Inflammatory macrophage treated with lipopolysaccharide for 4 hours (primary cell): ENCODE data around the gene RAPGEF2.
"Not testable (repeated sequence)": the region's sequence is repeated elsewhere in the genome, so short reads cannot be mapped to it uniquely, and the experiment has no call there.

Experiments used
- DNase-seq: peaks from one replicate; pipeline ENCODE4 v3.0.0-alpha.2; 2020

Gene RAPGEF2

DNA sequence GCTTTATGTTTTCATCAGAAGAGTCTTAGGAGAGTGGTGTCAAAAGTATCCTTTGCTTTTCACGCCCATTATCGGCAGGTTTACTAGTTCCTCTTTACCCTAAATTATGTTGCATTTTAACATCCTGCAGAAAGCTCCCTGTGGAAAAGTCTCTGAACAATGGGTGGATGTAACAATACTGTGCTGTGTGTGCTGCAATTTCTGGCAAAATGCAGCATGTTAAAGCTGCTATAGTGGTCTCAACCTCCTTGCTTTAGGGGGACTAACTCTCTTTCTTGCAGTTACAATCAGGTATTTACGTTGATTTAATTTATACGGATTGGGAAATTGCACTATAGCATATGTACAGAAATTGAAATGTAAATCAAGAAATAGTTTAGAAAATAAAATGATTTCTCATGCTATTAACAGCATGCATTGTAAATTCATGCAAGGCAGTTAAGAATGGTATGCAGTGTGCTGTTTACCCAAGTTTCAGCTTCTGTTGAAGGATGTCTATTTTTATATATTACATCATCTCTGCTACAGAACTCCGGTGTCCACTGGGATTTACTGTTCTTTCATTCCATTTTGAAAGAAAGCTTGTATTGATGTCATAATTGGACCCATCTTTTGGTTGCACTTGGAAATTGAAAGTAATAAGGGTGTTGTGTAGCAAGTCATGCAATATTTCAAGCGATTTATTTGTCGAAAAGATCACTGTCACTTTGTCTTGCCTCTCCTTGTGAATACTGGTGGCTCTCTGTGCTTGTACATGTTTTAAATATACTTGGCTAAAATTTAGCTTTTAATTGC lies 145.7 kb downstream of the RAPGEF2 start:
- peak; percentile 56 for DNase-seq

DNA sequence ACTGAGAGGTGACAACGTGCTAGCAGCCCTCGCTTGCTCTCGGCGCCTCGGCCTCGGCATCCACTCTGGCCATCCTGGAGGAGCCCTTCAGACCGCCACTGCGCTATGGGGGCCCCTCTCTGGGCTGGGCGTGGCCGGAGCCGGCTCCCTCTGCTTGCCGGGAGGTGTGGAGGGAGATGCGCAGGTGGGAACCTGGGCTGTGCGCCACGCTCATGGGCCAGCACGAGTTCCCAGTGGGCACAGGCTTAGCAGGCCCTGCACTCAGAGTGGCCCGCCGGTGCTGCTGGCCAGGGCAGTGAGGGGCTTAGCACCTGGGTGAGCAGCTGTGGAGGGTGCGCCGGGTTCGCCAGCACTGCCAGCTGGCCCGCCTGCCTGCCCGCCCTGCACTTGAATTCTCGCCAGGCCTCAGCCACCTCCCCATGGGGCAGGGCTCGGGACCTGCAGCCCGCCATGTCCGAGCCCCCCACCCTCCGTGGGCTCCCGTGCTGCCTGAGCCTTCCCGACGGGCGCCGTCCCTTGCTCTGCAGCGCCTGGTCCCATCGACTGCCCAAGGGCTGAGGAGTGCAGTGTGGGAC lies 148.0 kb downstream of the RAPGEF2 start:
- DNase-seq: no peak

DNA sequence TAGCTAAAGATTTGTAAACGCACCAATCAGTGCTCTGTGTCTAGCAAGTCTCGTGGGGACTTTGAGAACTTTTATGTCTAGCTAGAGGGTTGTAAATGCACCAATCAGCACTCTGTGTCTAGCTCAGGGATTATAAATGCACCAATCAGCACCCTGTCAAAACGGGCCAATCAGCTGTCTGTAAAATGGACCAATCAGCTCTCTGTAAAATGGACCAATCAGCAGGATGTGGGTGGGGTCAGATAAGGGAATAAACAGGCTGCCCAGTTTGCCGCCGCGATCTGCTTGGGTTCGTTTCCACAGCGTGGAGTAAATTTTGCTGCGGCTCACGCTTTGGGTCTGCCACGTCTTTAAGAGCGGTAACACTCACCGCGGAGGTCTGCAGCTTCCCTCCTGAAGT lies 148.7 kb downstream of the RAPGEF2 start:
- not testable (repeated sequence) for DNase-seq

DNA sequence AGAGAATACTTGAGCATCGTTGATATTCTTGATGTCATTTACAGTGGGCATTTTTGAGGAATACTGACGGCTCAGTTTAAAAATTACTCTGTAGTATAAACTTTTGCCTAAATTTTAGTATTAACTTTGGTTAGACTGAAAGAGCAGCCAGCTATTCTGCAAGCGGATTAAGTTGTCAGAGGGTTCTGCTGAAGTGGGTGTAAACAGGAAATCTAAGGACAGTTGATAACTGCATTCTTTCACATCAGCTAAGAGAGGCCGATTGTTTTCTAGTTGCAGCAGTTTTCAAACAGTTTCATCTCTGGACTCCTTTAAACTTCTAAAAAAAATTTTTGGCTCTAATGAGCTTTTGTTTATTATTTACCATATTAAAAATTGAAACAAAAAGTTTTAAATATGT lies 149.6 kb downstream of the RAPGEF2 start:
- no peak for DNase-seq

DNA sequence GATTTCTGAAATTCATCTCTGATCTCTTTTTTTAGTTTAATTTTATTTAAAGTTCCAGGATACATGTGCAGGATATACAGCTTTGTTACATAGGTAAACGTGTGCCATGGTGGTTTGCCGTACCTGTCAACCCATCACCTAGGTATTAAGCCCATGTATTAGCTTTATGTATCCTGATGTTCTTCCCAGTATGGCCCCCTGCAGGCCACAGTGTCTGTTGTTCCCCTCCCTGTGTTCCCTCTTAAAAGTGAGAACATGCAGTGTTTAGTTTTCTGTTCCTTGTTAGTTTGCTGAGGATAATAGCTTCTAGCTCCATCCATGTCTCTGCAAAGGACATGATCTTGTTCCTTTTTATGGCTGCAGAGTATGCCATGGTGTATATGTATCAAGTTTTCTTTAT lies 153.2 kb downstream of the RAPGEF2 start:
- DNase-seq: no peak

DNA sequence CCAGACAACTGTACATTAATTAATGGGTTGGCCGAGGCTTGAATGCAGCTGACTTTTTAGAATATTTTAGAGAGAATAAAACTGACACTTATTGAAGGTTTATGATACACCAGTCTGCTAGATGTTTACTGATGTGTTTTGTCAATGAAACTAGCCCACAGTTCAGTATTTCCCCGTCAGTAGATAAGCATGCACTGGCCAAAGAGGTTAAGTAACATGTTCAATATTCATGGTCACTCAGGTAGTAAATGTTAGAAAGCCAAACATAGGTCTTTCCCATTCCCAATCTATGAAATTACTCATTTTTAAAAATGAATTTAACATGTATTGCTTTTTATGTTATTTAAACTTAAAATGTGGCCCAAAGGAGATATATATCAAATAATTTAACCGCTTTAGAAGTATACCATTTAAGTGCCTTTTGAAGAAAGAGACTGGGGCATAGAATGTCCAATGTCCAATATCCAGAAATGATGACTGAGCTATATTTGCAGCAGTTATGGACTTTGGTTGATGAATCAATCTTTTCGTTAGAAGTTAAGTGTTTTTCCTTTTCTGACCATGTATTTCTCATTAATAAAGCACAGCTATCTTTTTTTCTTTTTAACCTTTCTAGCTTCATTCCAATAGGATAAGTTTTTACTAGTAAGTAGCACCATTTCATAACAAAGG lies 156.1 kb downstream of the RAPGEF2 start:
- no peak for DNase-seq

DNA sequence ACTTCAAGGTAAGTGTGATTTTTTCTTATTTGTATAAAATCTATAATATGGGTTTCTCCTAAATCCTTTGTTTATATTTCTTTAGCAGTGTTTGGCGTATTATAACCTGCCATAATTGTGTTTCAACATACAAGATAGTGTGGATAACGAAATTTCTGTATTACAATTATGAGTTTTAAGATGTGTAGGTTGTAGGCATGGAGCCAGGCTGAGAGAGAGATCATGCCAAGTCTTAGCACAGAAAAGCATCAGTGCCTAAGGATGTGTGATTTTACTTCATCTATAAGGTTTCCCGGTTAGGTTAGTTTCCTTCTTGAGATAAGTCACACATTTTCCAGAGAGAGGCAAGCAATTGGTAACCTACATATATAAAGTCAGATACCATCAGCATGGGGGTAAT lies 161.2 kb downstream of the RAPGEF2 start:
- DNase-seq: no peak

DNA sequence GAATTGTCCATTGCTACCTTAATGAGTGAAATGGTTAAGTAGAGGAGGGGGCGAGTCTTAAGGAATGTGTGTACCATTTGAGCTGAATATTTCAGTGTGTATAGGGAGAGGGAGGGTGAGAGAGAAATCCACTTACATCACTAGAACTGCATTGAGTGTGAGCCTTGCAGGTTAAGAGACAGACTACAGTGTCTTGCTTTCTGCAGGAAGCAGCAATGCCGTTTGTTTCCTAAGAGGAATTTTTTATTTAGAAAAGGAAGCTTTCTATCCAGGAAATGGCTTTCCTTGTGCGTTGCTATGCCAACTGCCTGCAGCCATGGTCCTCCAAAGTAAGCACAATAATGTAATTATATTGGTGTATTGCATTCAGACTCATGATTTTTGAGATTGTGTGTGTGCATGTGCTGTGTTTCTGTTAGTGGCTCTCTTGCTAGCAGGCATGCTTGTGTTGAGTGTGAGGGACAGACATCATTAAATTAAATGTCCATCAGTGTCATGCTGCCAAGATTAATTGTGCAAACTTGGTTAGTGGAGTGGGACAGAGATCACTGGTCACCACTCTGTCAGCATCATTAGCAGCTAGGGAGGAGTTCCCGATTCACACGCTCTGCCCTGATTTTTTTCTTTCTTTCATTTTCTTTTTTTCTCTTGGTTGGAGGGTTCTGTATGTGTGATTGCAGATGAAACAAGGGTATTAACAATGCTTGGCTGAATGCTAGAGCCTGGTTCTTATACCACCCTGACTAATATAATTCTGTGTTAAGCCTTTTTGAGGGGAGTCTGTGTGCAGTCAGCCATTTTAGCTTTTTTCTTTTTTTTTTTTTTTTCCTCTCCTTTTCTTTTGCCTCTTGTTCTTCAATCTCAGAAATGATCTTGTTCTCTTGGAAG lies 164.3 kb downstream of the RAPGEF2 start:
- DNase-seq: peak; percentile 42

DNA sequence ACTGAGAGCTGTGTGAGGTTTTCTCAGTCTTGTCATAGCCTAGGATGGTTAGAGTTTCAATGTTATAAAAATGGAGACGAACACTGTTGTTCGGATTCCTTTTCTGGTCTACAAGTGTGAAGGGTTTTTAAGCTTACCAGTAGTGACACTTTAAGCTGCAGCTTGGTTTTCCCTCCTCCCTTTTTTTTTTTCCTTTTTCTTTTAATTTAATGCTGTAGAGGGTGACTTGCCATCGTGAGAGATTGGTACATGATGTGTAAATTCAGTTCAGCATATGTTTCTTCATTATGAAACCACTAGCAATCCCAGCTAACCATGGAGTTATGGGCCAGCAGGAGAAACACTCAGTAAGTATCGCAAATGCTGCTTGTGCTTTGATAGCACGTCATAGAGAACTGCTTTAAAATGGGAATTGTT lies 165.0 kb downstream of the RAPGEF2 start:
- peak; percentile 14 for DNase-seq

DNA sequence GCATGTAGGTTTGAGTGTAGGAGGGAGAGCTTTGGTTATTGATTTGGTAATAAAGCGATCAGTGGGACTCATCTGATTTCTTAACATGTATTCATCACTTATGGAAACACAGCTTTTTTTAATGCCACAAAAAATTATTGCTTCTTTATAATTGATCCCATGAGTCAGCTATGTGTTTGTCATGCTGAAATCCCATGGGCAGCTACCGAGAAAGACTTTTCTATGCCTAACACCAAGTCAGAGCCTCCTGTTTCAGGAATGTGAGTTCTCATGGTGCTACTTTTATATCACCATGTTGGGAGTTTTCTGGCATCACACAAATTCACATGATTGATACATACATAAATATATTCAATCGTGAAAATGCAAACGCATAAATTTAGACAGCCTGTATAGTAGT lies 165.7 kb downstream of the RAPGEF2 start:
- no peak for DNase-seq

DNA sequence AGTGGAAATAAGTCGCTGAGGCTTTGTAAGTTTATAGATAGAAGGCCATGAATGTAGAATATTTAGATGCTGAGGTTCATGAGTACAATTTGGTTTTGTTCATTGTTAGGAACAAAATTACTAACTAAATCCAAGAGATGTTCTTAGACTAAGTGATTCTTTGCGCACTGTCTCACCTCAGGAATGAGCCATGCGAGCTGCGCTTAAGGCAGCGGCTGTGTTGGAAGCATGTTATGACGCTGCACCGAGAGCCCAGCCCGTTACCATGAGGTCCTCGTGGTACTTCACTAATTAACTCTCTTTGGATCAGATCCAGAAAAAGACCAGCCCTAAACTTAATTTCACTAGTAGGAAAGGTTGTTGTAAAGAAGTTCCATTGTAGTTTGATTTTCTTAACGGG lies 166.2 kb downstream of the RAPGEF2 start:
- no peak for DNase-seq

DNA sequence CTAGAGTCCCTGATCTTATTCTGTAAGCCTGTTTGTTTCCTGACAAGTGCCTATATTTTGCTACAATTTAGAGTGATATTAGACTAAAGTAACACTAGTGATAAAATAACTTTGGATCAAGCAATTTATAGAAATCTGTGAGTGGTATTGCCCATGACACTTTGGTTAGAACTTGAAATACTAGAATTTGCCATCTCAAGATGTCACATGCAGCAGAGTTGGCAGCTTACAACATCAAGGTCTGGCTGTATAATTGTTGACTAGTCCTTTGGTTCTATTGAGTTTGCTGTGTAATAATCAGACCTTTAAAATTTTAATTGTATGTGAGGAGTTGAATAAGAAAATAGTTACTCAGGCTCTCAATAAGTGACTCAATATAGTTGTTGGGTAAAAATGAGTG lies 167.1 kb downstream of the RAPGEF2 start:
- peak; percentile 19 for DNase-seq

DNA sequence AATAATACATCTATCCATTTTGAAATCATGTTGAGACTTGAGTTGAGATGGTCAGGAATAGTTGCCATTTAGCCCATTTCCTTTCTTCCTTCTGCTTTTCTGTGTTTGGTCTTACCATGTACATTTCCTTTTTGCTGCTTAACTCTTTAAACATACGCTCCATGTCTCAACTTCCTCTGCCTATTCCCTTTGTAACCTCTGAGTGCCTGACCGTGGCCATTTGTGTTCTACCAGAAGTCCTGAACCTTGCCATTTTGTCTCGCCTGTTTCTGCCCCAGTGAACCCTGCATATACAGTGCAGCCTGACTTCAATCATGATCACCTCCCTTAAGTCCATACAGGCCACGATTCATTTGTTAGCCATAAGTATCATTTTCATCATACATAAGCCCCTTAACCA lies 169.0 kb downstream of the RAPGEF2 start:
- peak; percentile 68 for DNase-seq

DNA sequence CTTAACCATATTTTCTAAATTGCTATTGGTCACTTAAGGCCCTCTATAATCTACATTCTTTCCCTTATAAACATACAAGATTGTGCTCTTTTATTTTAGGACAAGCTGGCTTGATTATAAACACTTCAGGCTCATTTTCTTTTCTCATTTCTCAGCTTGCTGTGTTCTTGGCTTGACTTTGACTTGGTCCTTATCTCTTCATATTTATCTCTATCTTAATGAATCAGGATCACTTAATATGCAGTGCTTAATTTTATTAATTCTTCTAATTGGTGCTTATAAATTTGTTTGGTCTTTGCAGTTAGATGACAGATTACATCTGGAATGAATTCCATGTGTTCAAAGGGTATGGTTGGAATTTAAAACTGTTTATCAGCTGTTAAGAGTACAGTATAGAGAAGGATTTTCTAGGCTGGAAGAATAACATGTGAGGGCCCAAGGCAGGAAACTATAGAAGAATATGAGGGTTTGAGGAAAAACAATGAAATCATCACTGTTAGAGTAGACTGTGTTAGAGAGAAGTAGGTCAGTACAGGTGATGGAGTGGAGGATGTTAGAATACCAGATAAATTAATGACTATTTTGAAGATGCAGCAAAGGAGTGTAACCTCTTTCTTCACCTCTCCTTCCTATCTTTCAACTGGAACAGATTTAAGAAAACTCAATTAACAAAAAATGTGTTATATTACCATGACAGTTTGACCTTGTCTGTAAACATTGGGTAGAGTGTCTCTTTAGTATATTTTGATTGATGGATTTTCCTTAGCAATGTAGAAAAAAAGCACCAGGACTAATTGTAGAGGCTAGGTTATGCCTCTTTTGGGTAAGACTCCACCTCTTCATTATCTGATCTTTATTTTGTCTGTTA lies 169.6 kb downstream of the RAPGEF2 start:
- DNase-seq: no peak

DNA sequence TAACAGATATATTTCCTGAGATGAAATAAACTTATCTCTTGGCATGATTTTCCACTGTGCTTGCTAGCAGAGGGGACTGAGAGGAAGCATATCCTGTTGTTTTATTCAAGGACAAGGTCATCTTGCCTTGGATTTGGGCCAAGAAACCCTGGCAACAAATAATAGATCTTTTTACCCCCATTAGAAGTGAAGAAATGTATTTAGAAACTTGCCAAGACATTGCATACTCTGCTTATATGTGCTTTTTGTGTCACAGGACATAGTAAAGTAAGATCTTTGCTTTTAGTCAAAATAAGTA lies 170.2 kb downstream of the RAPGEF2 start:
- no peak for DNase-seq

DNA sequence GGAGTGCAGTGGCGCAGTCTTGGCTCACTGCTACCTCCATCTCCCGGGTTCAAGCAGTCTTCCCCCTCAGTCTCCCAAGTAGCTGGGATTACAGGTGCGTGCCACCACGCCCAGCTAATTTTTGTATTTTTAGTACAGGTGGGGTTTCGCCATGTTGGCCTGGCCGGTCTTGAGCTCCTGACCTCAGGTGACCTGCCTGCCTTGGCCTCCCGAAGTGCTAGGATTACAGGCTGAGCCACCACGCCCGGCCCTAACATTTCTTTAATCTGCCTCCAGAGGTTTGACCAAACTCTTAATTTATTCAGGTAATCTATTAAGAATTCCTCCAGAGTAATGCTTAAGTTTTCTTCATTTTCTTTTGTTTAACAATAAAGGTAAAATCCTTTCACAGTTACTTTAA lies 171.0 kb downstream of the RAPGEF2 start:
- no peak for DNase-seq

DNA sequence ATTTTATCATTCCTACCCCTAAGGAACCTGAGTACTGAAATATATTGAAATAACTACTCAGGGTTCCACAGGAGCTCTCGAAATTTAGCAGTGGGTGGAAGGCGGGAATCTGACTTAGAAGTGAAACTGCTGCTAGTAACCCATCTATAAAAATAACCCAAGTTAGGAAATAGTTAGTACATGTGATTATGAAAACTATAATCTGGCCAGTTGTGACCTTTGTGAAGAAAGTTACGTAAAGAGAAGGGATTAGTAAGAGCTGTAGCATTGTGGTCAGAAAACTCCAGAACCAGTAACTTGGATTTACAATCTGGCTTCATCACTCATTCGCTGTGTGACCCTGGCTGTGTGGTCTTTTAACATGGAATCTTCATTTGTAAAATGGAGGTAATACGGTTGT lies 175.5 kb downstream of the RAPGEF2 start:
- peak; percentile 96 for DNase-seq

DNA sequence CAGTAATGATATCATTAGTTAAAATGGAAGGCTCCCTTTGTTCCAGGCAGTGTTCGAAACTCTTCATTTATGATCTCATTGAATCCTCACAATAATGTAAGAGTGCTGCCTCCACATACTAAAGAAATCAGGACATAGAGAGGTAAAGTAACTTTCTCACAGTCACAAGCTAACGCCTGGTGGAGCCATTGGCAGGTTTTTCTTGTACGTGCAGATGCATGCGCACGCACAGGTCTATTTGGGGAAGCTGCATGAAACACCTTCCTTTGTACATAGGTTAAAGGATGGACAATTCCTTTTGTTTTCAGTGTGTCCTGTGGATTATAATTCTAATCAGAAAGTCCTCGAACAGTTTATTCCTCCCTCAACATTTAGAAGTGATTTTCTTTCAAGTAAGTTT lies 176.2 kb downstream of the RAPGEF2 start:
- no peak for DNase-seq

DNA sequence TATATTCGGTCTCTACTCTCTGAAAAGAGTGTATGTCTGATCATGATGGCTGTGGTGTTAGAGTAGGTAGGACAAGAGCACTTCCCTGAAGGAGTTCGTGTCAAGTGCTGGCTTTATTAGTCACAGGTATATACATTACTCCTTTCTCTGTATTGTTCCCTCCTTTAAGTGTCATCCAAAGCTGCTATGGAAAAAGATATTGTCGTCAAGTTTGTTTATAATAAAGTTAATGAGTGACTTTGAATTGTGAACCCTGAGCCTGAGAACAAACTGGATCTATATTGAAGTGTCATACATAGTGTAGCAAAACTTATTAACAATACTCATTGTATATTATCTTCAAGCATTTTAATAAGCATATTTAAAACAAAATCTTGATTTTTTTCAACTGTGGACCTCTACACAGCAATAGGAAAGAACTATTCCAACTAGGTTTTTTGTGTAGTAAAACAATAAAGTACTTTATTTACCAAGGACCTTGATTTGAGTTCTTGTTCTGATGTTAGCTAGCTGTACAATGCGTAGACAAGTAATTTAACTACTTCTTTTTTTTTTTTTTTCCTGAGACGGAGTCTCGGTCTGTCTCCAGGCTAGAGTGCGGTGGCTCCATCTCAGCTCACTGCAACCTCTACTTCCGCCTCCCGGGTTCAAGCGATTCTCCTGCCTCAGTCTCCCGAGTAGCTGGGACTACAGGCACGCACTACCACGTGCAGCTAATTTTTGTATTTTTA lies 177.7 kb downstream of the RAPGEF2 start:
- DNase-seq: no peak

DNA sequence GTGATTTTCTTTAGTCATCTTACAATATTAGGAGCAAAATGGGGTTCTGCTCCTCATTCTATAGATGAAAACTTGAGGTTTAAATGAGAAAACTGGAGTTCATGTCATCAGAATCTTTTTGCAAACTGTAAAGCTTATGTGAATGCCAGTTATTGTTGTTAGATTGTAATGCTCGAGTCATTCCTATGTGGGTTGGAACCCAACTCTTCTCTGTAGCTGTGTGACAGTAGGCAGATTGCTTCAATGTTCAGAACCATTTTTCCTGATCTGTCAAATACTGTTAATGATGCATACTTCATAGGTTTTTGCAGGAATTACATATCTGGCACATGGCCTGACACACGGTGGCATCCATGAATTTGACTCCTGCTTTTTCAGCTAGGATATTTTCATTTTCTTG lies 178.9 kb downstream of the RAPGEF2 start:
- DNase-seq: no peak

DNA sequence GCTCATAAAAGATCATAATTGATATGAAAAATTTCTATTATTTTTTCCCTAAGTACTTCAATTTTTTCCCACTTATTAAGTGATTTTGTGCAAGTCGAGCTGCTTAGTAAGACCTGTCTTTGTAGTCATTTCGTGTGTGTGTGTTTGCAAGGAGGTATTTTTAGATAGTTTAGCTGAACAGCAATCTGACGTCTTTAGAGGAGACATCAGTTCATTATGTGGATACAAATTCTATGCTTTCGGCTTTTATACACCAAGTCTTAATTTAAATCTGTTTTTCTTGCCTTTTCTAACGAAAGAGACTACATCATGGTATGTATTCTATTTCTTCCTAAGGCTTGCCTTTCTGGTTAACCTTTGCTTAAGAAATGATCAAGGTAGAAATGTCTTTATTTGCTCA lies 179.4 kb downstream of the RAPGEF2 start:
- DNase-seq: no peak

DNA sequence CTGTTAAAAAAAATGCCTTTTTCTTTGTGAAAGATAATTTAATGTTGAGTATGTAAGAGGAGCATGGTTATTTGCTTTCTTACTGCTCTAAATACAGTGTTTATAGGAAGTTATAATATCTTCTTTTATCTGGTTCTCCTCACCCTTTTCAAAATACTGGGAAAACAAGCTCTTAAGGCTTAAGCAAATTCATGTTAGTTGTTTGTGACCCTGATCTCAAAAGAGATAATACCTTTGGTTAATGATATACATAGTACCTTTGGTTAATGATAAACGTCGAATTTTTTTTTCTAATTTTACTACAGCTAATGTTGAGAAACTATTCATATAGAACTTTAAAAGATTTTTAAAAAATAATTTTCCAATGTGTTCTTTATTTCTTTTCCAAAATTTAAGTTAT lies 180.1 kb downstream of the RAPGEF2 start:
- DNase-seq: no peak
